Esophagus squamous epithelium (tissue), 4 donors: ENCODE data around the gene MAP1B.

Source experiments
- POLR2A ChIP-seq, 4 donors: fragments of 450-650 bp; IDR thresholded peaks; one replicate each; pipeline ENCODE4 v1.6.1; 2017; ENCODE audit warnings: antibody characterized with exemption in 4 of 4, mild to moderate bottlenecking in 4 of 4, moderate library complexity in 3 of 4
- TF ChIP-seq, protein P1 (sequence below), 6 experiments: fragments of 450-650 bp in 4 of 6; fragments of 200-600 bp in 2 of 6; sonication (generic) in 2 of 6; IDR thresholded peaks; one replicate each; pipeline ENCODE4 v1.5.1; 2016 to 2019; ENCODE audit warnings: antibody characterized with exemption in 6 of 6, mild to moderate bottlenecking in 4 of 6, moderate library complexity in 4 of 6

DNA sequence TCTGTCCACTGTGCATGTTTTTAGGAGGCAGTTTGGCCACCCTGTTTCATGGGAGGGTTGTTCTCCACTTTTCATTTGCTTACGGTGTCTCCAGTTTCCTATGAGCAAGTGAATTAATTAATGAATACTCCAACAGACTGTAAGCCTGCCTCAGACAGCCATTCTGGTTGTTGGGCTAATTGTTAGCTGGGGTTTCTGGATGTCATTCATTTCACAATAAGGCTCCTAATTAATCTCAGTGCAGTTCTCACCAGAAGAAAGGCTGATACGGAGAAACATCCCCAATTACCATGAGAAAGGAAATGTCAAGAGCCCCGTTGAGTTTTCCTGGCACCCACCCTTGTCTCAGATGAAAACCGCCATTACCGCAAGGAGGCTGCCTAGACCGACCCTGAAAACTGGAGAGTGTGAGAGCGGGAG, 75.8 kb downstream of the MAP1B start:
- TF ChIP-seq, protein P1, sequence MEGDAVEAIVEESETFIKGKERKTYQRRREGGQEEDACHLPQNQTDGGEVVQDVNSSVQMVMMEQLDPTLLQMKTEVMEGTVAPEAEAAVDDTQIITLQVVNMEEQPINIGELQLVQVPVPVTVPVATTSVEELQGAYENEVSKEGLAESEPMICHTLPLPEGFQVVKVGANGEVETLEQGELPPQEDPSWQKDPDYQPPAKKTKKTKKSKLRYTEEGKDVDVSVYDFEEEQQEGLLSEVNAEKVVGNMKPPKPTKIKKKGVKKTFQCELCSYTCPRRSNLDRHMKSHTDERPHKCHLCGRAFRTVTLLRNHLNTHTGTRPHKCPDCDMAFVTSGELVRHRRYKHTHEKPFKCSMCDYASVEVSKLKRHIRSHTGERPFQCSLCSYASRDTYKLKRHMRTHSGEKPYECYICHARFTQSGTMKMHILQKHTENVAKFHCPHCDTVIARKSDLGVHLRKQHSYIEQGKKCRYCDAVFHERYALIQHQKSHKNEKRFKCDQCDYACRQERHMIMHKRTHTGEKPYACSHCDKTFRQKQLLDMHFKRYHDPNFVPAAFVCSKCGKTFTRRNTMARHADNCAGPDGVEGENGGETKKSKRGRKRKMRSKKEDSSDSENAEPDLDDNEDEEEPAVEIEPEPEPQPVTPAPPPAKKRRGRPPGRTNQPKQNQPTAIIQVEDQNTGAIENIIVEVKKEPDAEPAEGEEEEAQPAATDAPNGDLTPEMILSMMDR (IDR thresholded peaks at IDR 0.05): no peak
- no peak for TF ChIP-seq POLR2A (IDR thresholded peaks at IDR 0.05)
